ENCODE results near the gene RAMP2. TPM values are rescaled to one million over a fixed set of nuclear protein-coding genes. Genes with fewer than 3 reads are reported as not detected.

RAMP2 gene
- total and polyA plus RNA-seq, 2 of the 13 experiments (the other 11 are each of a cell fraction or from before 2014, with no cell fraction given), result 1.4 to 5.2 TPM

GRCh38 chr17:42779936-42780850 lies 19.2 kb downstream of the RAMP2 start, which contains the start of gene WNK4 (continued):
- no peak for TF ChIP-seq DBP (CRISPR knock-in tag; IDR thresholded peaks at IDR 0.05; ENCODE audit: not compliant biosample characterization)
- peak; percentile 96 for TF ChIP-seq TARDBP (CRISPR knock-in tag; IDR thresholded peaks at IDR 0.05)
- no peak for TF ChIP-seq KLF13 (CRISPR knock-in tag; IDR thresholded peaks at IDR 0.05)
- TF ChIP-seq NFIB (CRISPR knock-in tag; IDR thresholded peaks at IDR 0.05; ENCODE audit: borderline replicate concordance), result no peak
- TF ChIP-seq SETDB1 (CRISPR knock-in tag; IDR thresholded peaks at IDR 0.05; ENCODE audit: borderline replicate concordance), result no peak
- TF ChIP-seq ZNF841 (CRISPR knock-in tag; IDR thresholded peaks at IDR 0.05; ENCODE audit: borderline replicate concordance), result no peak; the same call in 1 of the 2 replicates
- TF ChIP-seq ZBTB21 (CRISPR knock-in tag; IDR thresholded peaks at IDR 0.05), result peak; percentile 17; the same call in 1 of the 2 replicates
- peak; percentile 87 for TF ChIP-seq MED8 (CRISPR knock-in tag; IDR thresholded peaks at IDR 0.05; ENCODE audit: insufficient replicate concordance)
- TF ChIP-seq RBM22 (optimal IDR thresholded peaks at IDR 0.05; ENCODE audit: low read length), result peak; percentile 88
- no peak for TF ChIP-seq ZNF138 (CRISPR knock-in tag; IDR thresholded peaks at IDR 0.05; ENCODE audit: low read depth)
- peak; percentile 91 for TF ChIP-seq MED1 (CRISPR knock-in tag; IDR thresholded peaks at IDR 0.05)
- peak; percentile 74 for TF ChIP-seq ZNF350 (CRISPR knock-in tag; IDR thresholded peaks at IDR 0.05; ENCODE audit: borderline replicate concordance, low read depth)
- peak; percentile 98 for TF ChIP-seq PATZ1 (CRISPR knock-in tag; IDR thresholded peaks at IDR 0.05)
- no peak for TF ChIP-seq NAIF1 (CRISPR knock-in tag; IDR thresholded peaks at IDR 0.05; ENCODE audit: borderline replicate concordance)
- TF ChIP-seq REST (IDR thresholded peaks at IDR 0.05; ENCODE audit: borderline replicate concordance in 1 of 2, low read depth in 1 of 2, low read length in 2 of 2), result peak in 1 of 2 experiments; percentile 44; a peak in 2 of 4 replicates
- TF ChIP-seq SRSF1 (optimal IDR thresholded peaks at IDR 0.05; ENCODE audit: low read depth, low read length), result peak; percentile 33
- TF ChIP-seq FOXK1 (CRISPR knock-in tag; IDR thresholded peaks at IDR 0.05; ENCODE audit: borderline replicate concordance, low read depth), result peak; percentile 77
- TF ChIP-seq FOSL2 (CRISPR knock-in tag; IDR thresholded peaks at IDR 0.05), result peak; percentile 25
- TF ChIP-seq ZNF530 (CRISPR knock-in tag; IDR thresholded peaks at IDR 0.05; ENCODE audit: low read depth), result 0 out of 2 replicates have a peak, but pooled peaks have one; percentile 50
- peak; percentile 84 for TF ChIP-seq KAT8 (CRISPR knock-in tag; IDR thresholded peaks at IDR 0.05)
- TF ChIP-seq THAP7 (CRISPR knock-in tag; IDR thresholded peaks at IDR 0.05), result 0 out of 2 replicates have a peak, but pooled peaks have one; percentile 15
